ENCODE results near the gene INPP1.

GRCh38 chr2:190340369-190340768, 3.0 kb upstream of the INPP1 start:
- TF ChIP-seq POLR2AphosphoS5 (IDR thresholded peaks at IDR 0.05; ENCODE audit: low read depth, low read length), result no peak
- TF ChIP-seq, protein P1, sequence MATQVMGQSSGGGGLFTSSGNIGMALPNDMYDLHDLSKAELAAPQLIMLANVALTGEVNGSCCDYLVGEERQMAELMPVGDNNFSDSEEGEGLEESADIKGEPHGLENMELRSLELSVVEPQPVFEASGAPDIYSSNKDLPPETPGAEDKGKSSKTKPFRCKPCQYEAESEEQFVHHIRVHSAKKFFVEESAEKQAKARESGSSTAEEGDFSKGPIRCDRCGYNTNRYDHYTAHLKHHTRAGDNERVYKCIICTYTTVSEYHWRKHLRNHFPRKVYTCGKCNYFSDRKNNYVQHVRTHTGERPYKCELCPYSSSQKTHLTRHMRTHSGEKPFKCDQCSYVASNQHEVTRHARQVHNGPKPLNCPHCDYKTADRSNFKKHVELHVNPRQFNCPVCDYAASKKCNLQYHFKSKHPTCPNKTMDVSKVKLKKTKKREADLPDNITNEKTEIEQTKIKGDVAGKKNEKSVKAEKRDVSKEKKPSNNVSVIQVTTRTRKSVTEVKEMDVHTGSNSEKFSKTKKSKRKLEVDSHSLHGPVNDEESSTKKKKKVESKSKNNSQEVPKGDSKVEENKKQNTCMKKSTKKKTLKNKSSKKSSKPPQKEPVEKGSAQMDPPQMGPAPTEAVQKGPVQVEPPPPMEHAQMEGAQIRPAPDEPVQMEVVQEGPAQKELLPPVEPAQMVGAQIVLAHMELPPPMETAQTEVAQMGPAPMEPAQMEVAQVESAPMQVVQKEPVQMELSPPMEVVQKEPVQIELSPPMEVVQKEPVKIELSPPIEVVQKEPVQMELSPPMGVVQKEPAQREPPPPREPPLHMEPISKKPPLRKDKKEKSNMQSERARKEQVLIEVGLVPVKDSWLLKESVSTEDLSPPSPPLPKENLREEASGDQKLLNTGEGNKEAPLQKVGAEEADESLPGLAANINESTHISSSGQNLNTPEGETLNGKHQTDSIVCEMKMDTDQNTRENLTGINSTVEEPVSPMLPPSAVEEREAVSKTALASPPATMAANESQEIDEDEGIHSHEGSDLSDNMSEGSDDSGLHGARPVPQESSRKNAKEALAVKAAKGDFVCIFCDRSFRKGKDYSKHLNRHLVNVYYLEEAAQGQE (IDR thresholded peaks at IDR 0.05; ENCODE audit: insufficient read depth in 1 of 2, low read depth in 2 of 2, low read length in 2 of 2), result no peak
